Measurements from ENCODE around the gene ZDHHC17.
"Not testable (repeated sequence)": the region's sequence is repeated elsewhere in the genome, so short reads cannot be mapped to it uniquely, and the experiment has no call there.

ZDHHC17 gene

GRCh38 chr12:76766161-76766560, 2.2 kb downstream of the ZDHHC17 start:
- WGBS = 100% methylated on average over 3 of the region's 4 CpGs
- Histone ChIP-seq H3K27me3 (ENCODE audit: insufficient read depth, low read length) (no peaks in the 10 kb centered on the region), H3K4me3 (ENCODE audit: low read length) (no peak overlapping the region), H3K36me3 (ENCODE audit: insufficient read depth, low read length) (no peaks in the 10 kb centered on the region), H3K9me3 (ENCODE audit: insufficient read depth, low read depth, low read length) (no peaks in the 10 kb centered on the region), H3K27ac (ENCODE audit: low read depth, low read length) (no peak overlapping the region), H3K4me1 (ENCODE audit: insufficient read depth, low read length) (peaks cover 21% of the 10 kb centered on the region), H3K9ac (ENCODE audit: low read depth, low read length) (no peak overlapping the region)

GRCh38 chr12:76768576-76768975, 4.7 kb downstream of the ZDHHC17 start:
- WGBS = 96% methylated on average over 3 of the region's 3 CpGs
- Histone ChIP-seq H3K9me3 (ENCODE audit: insufficient read depth, low read depth, low read length) (no peaks in the 10 kb centered on the region), H3K4me3 (ENCODE audit: low read length) (no peak overlapping the region), H3K27ac (ENCODE audit: low read depth, low read length) (no peak overlapping the region), H3K4me1 (ENCODE audit: insufficient read depth, low read length) (peaks cover 12% of the 10 kb centered on the region; the same call in 1 of the 2 replicates), H3K9ac (ENCODE audit: low read depth, low read length) (no peak overlapping the region), H3K27me3 (ENCODE audit: insufficient read depth, low read length) (no peaks in the 10 kb centered on the region), H3K36me3 (ENCODE audit: insufficient read depth, low read length) (no peaks in the 10 kb centered on the region)

GRCh38 chr12:76777765-76778216, 13.9 kb downstream of the ZDHHC17 start:
- Histone ChIP-seq H3K27ac (ENCODE audit: low read depth, low read length) (no peak overlapping the region), H3K9ac (ENCODE audit: low read depth, low read length) (no peak overlapping the region), H3K9me3 (ENCODE audit: insufficient read depth, low read depth, low read length) (no peaks in the 10 kb centered on the region), H3K4me3 (ENCODE audit: low read length) (no peak overlapping the region), H3K4me1 (ENCODE audit: insufficient read depth, low read length) (peaks cover 19% of the 10 kb centered on the region), H3K27me3 (ENCODE audit: insufficient read depth, low read length) (no peaks in the 10 kb centered on the region), H3K36me3 (ENCODE audit: insufficient read depth, low read length) (no peaks in the 10 kb centered on the region)
- 86% methylated on average over 5 of the region's 5 CpGs for WGBS

- H3K27ac ChIP-seq (ENCODE audit: low read depth, low read length) = no peak overlapping the region
- H3K4me3 ChIP-seq (ENCODE audit: low read length) = no peak overlapping the region
- no peaks in the 10 kb centered on the region for H3K9me3 ChIP-seq (ENCODE audit: insufficient read depth, low read depth, low read length)
- H3K36me3 ChIP-seq (ENCODE audit: insufficient read depth, low read length) = no peaks in the 10 kb centered on the region
- no peak overlapping the region for H3K9ac ChIP-seq (ENCODE audit: low read depth, low read length)
- no peaks in the 10 kb centered on the region for H3K27me3 ChIP-seq (ENCODE audit: insufficient read depth, low read length)
- peaks cover 20% of the 10 kb centered on the region for H3K4me1 ChIP-seq (ENCODE audit: insufficient read depth, low read length)
- 83% methylated on average over 4 of the region's 5 CpGs for WGBS
Measured at GRCh38 chr12:76778364-76778763, 14.4 kb downstream of the ZDHHC17 start.

GRCh38 chr12:76779310-76779709, 15.4 kb downstream of the ZDHHC17 start:
- H3K27me3 ChIP-seq (ENCODE audit: insufficient read depth, low read length); H3K36me3 ChIP-seq (ENCODE audit: insufficient read depth, low read length); H3K4me3 ChIP-seq (ENCODE audit: low read length); H3K9me3 ChIP-seq (ENCODE audit: insufficient read depth, low read depth, low read length); H3K9ac ChIP-seq (ENCODE audit: low read depth, low read length); H3K27ac ChIP-seq (ENCODE audit: low read depth, low read length): not testable (repeated sequence)
- 89% methylated on average over 5 of the region's 5 CpGs for WGBS
- peaks cover 20% of the 10 kb centered on the region for H3K4me1 ChIP-seq (ENCODE audit: insufficient read depth, low read length)

- Histone ChIP-seq H3K4me1 (ENCODE audit: insufficient read depth, low read length) (peaks cover 20% of the 10 kb centered on the region), H3K9ac (ENCODE audit: low read depth, low read length) (no peak overlapping the region), H3K27me3 (ENCODE audit: insufficient read depth, low read length) (no peaks in the 10 kb centered on the region), H3K4me3 (ENCODE audit: low read length) (no peak overlapping the region), H3K36me3 (ENCODE audit: insufficient read depth, low read length) (no peaks in the 10 kb centered on the region), H3K27ac (ENCODE audit: low read depth, low read length) (no peak overlapping the region), H3K9me3 (ENCODE audit: insufficient read depth, low read depth, low read length) (no peaks in the 10 kb centered on the region)
- 66% methylated on average over 3 of the region's 3 CpGs for WGBS
Measured at GRCh38 chr12:76781321-76781720, 17.4 kb downstream of the ZDHHC17 start.

GRCh38 chr12:76782526-76782925, 18.6 kb downstream of the ZDHHC17 start:
- no peaks in the 10 kb centered on the region for H3K36me3 ChIP-seq (ENCODE audit: insufficient read depth, low read length)
- H3K27ac ChIP-seq (ENCODE audit: low read depth, low read length) = no peak overlapping the region
- H3K9me3 ChIP-seq (ENCODE audit: insufficient read depth, low read depth, low read length) = no peaks in the 10 kb centered on the region
- WGBS = 89% methylated on average over 2 of the region's 2 CpGs
- H3K27me3 ChIP-seq (ENCODE audit: insufficient read depth, low read length) = no peaks in the 10 kb centered on the region
- H3K9ac ChIP-seq (ENCODE audit: low read depth, low read length) = no peak overlapping the region
- H3K4me1 ChIP-seq (ENCODE audit: insufficient read depth, low read length) = peaks cover 20% of the 10 kb centered on the region
- no peak overlapping the region for H3K4me3 ChIP-seq (ENCODE audit: low read length)

GRCh38 chr12:76784600-76785051, 20.7 kb downstream of the ZDHHC17 start:
- Histone ChIP-seq H3K27ac (ENCODE audit: low read depth, low read length) (no peak overlapping the region), H3K9me3 (ENCODE audit: insufficient read depth, low read depth, low read length) (no peaks in the 10 kb centered on the region), H3K9ac (ENCODE audit: low read depth, low read length) (no peak overlapping the region), H3K27me3 (ENCODE audit: insufficient read depth, low read length) (no peaks in the 10 kb centered on the region), H3K4me1 (ENCODE audit: insufficient read depth, low read length) (peaks cover 20% of the 10 kb centered on the region), H3K36me3 (ENCODE audit: insufficient read depth, low read length) (no peaks in the 10 kb centered on the region), H3K4me3 (ENCODE audit: low read length) (no peak overlapping the region)
- WGBS = 93% methylated on average over 4 of the region's 4 CpGs

GRCh38 chr12:76785407-76785806, 21.5 kb downstream of the ZDHHC17 start:
- Histone ChIP-seq H3K9ac (ENCODE audit: low read depth, low read length) (no peak overlapping the region), H3K27me3 (ENCODE audit: insufficient read depth, low read length) (no peaks in the 10 kb centered on the region), H3K36me3 (ENCODE audit: insufficient read depth, low read length) (no peaks in the 10 kb centered on the region), H3K9me3 (ENCODE audit: insufficient read depth, low read depth, low read length) (no peaks in the 10 kb centered on the region), H3K27ac (ENCODE audit: low read depth, low read length) (no peak overlapping the region), H3K4me1 (ENCODE audit: insufficient read depth, low read length) (peaks cover 20% of the 10 kb centered on the region), H3K4me3 (ENCODE audit: low read length) (no peak overlapping the region)
- 100% methylated on average over 1 of the region's 1 CpG for WGBS

- Histone ChIP-seq H3K9me3 (ENCODE audit: insufficient read depth, low read depth, low read length) (no peaks in the 10 kb centered on the region), H3K27me3 (ENCODE audit: insufficient read depth, low read length) (no peaks in the 10 kb centered on the region), H3K9ac (ENCODE audit: low read depth, low read length) (no peak overlapping the region), H3K36me3 (ENCODE audit: insufficient read depth, low read length) (no peaks in the 10 kb centered on the region), H3K4me3 (ENCODE audit: low read length) (no peak overlapping the region), H3K4me1 (ENCODE audit: insufficient read depth, low read length) (peaks cover 20% of the 10 kb centered on the region), H3K27ac (ENCODE audit: low read depth, low read length) (no peak overlapping the region)
- WGBS = 98% methylated on average over 3 of the region's 3 CpGs
Measured at GRCh38 chr12:76786986-76787385, 23.1 kb downstream of the ZDHHC17 start.

GRCh38 chr12:76787689-76788088, 23.8 kb downstream of the ZDHHC17 start:
- Histone ChIP-seq H3K9ac (ENCODE audit: low read depth, low read length) (no peak overlapping the region), H3K4me3 (ENCODE audit: low read length) (no peak overlapping the region), H3K36me3 (ENCODE audit: insufficient read depth, low read length) (no peaks in the 10 kb centered on the region), H3K9me3 (ENCODE audit: insufficient read depth, low read depth, low read length) (no peaks in the 10 kb centered on the region), H3K4me1 (ENCODE audit: insufficient read depth, low read length) (peaks cover 13% of the 10 kb centered on the region; the same call in 1 of the 2 replicates), H3K27ac (ENCODE audit: low read depth, low read length) (no peak overlapping the region), H3K27me3 (ENCODE audit: insufficient read depth, low read length) (no peaks in the 10 kb centered on the region)
- 100% methylated on average over 2 of the region's 2 CpGs for WGBS
